ENCODE data around the gene NTNG2. TPM values are rescaled to one million over a fixed set of nuclear protein-coding genes. Genes with fewer than 3 reads are reported as not detected.

The NTNG2 gene
- total RNA-seq, 1 experiment from 2014 or later, result not detected

DNA sequence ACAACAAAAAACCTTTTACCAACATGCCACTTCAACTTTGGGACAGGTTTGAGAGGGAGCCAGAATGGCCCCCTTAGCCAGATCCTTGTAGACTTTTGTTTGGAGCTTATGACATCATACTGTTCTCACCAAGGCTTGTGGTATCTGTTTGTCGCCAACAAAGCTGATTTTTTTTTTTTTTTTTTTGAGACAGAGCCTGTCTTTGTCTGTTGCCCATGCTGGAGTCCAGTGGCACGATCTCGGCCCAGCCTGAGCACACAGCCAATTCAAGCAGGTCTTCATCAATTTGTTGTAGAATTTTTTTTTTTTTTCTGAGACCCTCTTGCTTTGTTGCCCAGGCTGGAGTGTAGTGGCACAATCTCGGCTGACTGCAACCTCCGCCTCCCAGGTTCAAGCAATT is 26.4 kb upstream of the NTNG2 start:
- ChIA-PET CTCF (interaction anchor here (0.6 kb wide), 1 partner anchor 22 kb away, joined by 3 read pairs; no protein-coding TSS in a partner anchor), POLR2A (no interaction called here)
- TF ChIP-seq, protein P1, sequence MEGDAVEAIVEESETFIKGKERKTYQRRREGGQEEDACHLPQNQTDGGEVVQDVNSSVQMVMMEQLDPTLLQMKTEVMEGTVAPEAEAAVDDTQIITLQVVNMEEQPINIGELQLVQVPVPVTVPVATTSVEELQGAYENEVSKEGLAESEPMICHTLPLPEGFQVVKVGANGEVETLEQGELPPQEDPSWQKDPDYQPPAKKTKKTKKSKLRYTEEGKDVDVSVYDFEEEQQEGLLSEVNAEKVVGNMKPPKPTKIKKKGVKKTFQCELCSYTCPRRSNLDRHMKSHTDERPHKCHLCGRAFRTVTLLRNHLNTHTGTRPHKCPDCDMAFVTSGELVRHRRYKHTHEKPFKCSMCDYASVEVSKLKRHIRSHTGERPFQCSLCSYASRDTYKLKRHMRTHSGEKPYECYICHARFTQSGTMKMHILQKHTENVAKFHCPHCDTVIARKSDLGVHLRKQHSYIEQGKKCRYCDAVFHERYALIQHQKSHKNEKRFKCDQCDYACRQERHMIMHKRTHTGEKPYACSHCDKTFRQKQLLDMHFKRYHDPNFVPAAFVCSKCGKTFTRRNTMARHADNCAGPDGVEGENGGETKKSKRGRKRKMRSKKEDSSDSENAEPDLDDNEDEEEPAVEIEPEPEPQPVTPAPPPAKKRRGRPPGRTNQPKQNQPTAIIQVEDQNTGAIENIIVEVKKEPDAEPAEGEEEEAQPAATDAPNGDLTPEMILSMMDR (IDR thresholded peaks at IDR 0.05; ENCODE audit: unreplicated experiment), result no peak
- Mint-ChIP-seq H3K4me1 (ENCODE audit: insufficient read depth, unreplicated experiment) (no peaks in the 10 kb centered on the region), H3K27ac (ENCODE audit: low read depth, unreplicated experiment) (no peak overlapping the region), H3K27me3 (ENCODE audit: insufficient read depth, unreplicated experiment) (peaks cover 81% of the 10 kb centered on the region), H3K9me3 (ENCODE audit: unreplicated experiment) (no peaks in the 10 kb centered on the region), H3K4me3 (ENCODE audit: unreplicated experiment) (no peak overlapping the region), H3K36me3 (ENCODE audit: insufficient read depth, unreplicated experiment) (no peaks in the 10 kb centered on the region)
- DNase-seq (ENCODE audit: unreplicated experiment), result no peak
- intact Hi-C loops (cut with micrococcal nuclease), result no loop called here
- no TSS peak for BruUV-seq (replicated peaks)

DNA sequence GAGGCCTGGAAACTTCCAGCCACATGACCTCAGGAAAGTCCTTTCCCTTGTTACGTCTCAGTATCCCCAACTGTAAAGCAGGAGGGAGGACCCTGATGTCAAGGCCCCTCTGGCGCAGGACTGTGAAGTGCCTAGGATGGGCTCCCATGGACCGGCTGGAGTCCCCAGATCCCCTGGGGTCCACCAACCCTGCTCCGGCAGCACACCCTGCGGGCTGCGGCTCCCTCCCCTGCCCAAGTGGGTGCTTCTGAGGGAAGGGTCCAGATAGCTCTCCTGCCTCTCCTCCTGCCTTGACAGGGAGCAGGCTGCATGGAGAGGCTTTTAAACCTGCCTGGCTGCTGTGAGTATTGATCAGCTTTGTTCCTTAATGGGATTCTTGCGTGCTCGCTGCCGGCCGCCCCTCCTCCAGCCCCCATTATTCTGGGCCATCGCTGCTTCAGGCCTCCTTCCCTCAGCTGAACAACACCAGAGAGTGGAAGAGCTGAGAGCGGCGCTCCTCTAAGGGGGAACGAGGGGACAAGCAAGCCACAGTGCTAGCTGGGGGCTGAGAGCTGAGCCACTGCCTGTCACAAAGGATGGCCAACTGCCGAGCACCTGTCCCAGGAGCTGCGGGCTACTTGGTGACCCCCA is 25.6 kb upstream of the NTNG2 start:
- no peak overlapping the region for H3K4me3 Mint-ChIP-seq (ENCODE audit: unreplicated experiment)

DNA sequence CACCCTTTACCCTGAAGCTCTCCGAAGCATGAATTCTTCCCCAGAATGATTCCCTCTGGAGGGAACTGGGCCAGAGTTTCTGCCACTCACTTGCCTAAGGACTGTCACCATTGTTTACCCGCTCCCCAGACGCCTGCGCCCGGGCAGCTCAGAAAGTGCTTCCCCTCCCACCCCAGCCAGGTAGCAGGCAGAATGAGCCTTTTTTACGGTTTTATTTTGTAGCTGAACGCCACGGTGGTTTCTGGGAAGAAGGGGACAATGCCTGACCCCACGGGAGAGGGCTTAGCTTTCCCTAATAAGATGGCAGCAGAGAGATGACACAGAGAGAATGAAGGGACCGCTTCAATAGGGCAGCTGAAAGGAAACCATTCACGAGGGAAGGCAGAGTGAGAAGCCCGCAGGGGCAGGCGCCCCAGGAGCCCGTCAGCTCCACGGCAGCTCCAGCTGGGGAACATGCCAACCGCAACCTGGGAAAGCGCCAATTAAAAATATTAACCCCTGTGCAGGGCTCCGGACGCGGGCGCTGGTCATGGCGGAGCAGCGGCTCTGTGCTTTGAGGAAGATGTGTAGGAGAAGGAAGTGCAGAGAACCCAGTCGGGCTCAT is 20.4 kb upstream of the NTNG2 start:
- Mint-ChIP-seq H3K27me3 (ENCODE audit: insufficient read depth, unreplicated experiment) (peaks cover 73% of the 10 kb centered on the region), H3K4me3 (ENCODE audit: unreplicated experiment) (peak overlapping the region; percentile 64)
- CTCF ChIA-PET, result no interaction called here

More for the DNA sequence above, 25.6 kb upstream of the NTNG2 start:
- BruUV-seq (replicated peaks), result no TSS peak
- TF ChIP-seq, protein P1 (IDR thresholded peaks at IDR 0.05; ENCODE audit: unreplicated experiment), result no peak
- Mint-ChIP-seq H3K27ac (ENCODE audit: low read depth, unreplicated experiment) (no peak overlapping the region), H3K9me3 (ENCODE audit: unreplicated experiment) (no peaks in the 10 kb centered on the region), H3K36me3 (ENCODE audit: insufficient read depth, unreplicated experiment) (peaks cover 4% of the 10 kb centered on the region), H3K4me1 (ENCODE audit: insufficient read depth, unreplicated experiment) (peaks cover 2% of the 10 kb centered on the region), H3K27me3 (ENCODE audit: insufficient read depth, unreplicated experiment) (peaks cover 81% of the 10 kb centered on the region)
- no peak for DNase-seq (ENCODE audit: unreplicated experiment)
- intact Hi-C loops (cut with micrococcal nuclease), result no loop called here
- CTCF ChIA-PET, result no interaction called here
- POLR2A ChIA-PET, result interaction anchor here (0.7 kb wide), 1 partner anchor 352 kb away, joined by 3 read pairs; no protein-coding TSS in a partner anchor

DNA sequence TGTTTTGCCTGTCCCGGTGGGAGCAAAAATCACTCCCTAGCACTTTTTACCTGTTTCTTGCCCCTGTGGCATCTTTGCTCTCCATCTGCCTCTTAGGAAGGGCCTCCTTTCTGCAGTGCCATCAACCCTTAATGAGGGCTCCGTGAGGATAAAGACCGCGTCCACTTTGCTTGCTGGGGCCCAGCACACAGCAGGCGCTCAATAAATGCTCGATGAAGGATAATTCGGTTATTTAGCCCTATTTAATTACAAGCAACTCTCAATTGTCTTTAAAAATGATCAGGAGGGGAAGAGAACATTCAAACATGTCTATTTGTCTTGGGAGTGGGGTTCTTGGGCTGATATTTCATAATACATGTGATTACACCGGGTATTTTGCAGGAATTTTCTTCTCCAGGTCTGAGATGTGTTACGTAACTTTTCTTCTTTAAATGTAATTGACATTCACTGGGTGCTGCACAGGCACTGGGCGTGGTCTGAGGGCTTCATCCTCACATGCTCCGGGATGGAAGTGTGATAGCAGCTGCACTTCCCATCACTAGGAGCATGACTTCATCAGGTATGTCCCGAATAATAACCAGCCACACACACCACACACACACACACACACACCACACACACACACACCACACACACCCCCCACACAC is 19.8 kb upstream of the NTNG2 start:
- peak; percentile 52 for DNase-seq (ENCODE audit: unreplicated experiment)
- Mint-ChIP-seq H3K4me3 (ENCODE audit: unreplicated experiment) (peak overlapping the region; percentile 64), H3K9me3 (ENCODE audit: unreplicated experiment) (no peaks in the 10 kb centered on the region), H3K36me3 (ENCODE audit: insufficient read depth, unreplicated experiment) (peaks cover 8% of the 10 kb centered on the region), H3K27ac (ENCODE audit: low read depth, unreplicated experiment) (no peak overlapping the region), H3K27me3 (ENCODE audit: insufficient read depth, unreplicated experiment) (peaks cover 76% of the 10 kb centered on the region), H3K4me1 (ENCODE audit: insufficient read depth, unreplicated experiment) (peaks cover 13% of the 10 kb centered on the region)
- TF ChIP-seq, protein P1 (IDR thresholded peaks at IDR 0.05; ENCODE audit: unreplicated experiment), result no peak
- CTCF ChIA-PET, result interaction anchor here (1.1 kb wide), 1 partner anchor 23 kb away, joined by 3 read pairs; no protein-coding TSS in a partner anchor
- intact Hi-C loops (cut with micrococcal nuclease), result no loop called here
- POLR2A ChIA-PET, result no interaction called here
- no TSS peak for BruUV-seq (replicated peaks)

More for the DNA sequence above, 20.4 kb upstream of the NTNG2 start:
- Mint-ChIP-seq H3K4me1 (ENCODE audit: insufficient read depth, unreplicated experiment) (peaks cover 13% of the 10 kb centered on the region), H3K36me3 (ENCODE audit: insufficient read depth, unreplicated experiment) (peaks cover 8% of the 10 kb centered on the region), H3K27ac (ENCODE audit: low read depth, unreplicated experiment) (no peak overlapping the region), H3K9me3 (ENCODE audit: unreplicated experiment) (no peaks in the 10 kb centered on the region)
- no TSS peak for BruUV-seq (replicated peaks)
- POLR2A ChIA-PET, result interaction anchor here (0.6 to 0.9 kb wide), 3 partner anchors 23 to 94 kb away, joined by 3 to 4 read pairs (median 3); partner anchors contain the start of gene MED27
- intact Hi-C loops (cut with micrococcal nuclease), result no loop called here
- TF ChIP-seq, protein P1 (IDR thresholded peaks at IDR 0.05; ENCODE audit: unreplicated experiment), result no peak
- no peak for DNase-seq (ENCODE audit: unreplicated experiment)
